WI38 (cell line): Measurements from ENCODE around the gene MRPL40.

Experiments used
- H3K4me3 ChIP-seq: 2 replicates; pipeline ENCODE4 v1.5.1; 2011; ENCODE audit warnings: low read depth, mild to moderate bottlenecking, control low read depth, low read length
- TF ChIP-seq, protein P1 (sequence below): IDR thresholded peaks from 2 replicates; pipeline ENCODE4 v1.5.1; 2012; ENCODE audit warnings: low read depth, mild to moderate bottlenecking, control low read depth, low read length

MRPL40 gene

DNA sequence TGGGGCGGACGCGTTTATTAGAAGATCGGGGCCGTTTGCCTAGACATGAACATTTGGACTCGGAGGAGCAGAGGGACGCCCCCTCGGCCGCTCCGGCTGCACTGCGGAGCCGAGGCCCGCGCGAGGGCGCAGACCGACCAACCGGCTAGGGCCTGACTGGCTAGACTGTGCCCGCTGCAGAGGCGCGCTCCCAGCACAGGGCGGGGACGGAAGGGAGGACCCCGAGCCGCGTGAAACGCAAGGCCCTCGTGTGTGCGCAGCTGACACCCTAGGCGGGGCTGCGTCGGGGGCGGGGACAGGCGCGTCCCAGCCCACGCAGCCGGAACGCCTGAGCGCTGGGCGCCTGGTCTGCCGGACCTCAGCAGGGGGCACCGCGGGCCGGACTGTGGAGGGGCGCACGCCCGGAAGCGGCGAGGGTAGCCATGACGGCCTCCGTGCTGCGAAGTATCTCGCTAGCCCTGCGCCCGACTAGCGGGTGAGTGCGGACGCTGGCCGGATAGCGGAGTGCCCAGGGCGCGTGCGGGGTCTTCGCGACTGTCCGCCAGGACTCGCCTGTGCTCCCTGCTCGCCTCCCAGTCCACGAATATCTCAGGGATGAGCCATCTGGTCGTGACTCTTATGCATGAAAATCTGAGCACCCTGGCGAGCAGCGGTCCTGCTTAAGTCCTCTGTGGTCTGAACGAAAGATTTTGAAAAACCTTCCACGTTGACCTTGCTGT lies at the start of gene MRPL40:
TSS of gene MRPL40 (plus strand) at position 413 of the 719 bp plus-strand sequence. CDS start at position 423, 10 bp downstream.
- peak within 1 kb of the TSS; percentile 72 for H3K4me3 ChIP-seq
- TF ChIP-seq, protein P1, sequence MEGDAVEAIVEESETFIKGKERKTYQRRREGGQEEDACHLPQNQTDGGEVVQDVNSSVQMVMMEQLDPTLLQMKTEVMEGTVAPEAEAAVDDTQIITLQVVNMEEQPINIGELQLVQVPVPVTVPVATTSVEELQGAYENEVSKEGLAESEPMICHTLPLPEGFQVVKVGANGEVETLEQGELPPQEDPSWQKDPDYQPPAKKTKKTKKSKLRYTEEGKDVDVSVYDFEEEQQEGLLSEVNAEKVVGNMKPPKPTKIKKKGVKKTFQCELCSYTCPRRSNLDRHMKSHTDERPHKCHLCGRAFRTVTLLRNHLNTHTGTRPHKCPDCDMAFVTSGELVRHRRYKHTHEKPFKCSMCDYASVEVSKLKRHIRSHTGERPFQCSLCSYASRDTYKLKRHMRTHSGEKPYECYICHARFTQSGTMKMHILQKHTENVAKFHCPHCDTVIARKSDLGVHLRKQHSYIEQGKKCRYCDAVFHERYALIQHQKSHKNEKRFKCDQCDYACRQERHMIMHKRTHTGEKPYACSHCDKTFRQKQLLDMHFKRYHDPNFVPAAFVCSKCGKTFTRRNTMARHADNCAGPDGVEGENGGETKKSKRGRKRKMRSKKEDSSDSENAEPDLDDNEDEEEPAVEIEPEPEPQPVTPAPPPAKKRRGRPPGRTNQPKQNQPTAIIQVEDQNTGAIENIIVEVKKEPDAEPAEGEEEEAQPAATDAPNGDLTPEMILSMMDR: no peak

DNA sequence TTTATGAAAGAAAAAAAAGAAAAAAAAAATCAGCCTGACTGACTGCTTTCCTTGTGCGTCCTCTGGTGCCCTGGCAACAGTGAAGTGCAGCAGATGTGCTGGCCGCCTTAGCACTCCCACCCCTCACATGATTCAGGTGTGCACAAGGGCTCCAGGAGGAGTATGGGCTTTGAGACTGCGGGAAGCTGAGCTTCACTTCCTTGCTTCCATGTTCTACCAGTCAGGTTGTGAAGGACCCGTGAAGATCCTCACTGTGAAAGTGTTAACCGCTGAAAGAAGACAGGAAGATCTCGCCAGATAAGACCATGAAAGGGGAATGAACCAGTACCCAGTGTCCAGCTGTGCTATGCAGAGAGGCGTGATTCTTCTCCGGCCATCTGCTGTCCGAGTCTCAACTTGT lies 49.1 kb upstream of the MRPL40 start:
- TF ChIP-seq, protein P1: no peak
- no peak overlapping the region for H3K4me3 ChIP-seq

DNA sequence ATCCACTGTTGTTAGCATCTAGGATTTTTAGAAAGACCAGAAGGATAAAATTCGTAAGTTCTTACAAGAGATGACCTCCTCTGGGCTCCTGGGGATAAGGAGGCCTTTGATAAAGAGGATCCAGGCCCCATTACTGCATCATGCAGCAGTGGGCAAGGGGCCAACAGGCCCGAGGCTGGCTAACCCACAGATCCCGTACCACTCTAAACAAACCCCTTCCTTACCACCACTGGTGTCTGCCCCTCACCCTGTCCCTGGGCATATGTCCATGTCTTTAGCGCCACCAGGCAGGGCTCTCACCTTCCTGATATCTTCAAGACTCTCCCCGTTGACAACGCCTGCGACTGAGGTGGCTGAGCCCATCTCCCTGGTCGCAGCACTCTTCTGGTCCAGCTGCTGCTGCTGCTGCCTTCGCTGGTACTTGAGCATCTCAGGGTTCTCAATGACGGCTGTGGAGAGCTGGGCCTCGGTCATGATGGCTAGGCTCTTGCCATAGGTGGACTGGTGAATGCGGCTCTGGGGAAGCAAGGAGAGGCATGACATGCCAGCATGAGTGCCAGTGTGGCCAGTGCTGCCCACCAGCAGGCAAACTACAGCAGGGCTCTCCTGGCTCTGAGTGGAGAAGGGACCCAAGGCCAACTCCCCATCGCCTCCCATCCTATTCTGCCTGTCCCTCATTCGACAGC lies 47.0 kb upstream of the MRPL40 start:
- H3K4me3 ChIP-seq: no peak overlapping the region
- TF ChIP-seq, protein P1: no peak

DNA sequence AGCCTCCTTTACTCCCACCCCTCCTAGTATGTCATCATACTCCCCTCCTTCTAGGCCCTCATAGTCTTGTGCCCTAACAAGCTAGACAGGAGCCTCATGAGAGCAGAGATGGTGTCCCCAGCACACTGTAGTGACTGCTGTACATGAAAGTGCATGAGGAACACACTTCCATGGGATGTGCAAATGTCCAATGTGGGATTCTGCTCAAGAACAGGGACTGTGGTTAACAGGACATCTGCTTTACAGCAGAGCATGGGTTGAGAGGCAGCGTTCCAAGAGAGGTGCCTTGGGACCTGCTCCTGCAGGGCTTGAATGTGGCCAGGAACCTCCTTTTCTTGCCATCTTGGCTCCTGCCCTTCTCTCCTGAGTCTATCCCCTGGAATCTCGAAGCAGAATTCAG lies 46.1 kb upstream of the MRPL40 start:
- TF ChIP-seq, protein P1: no peak
- H3K4me3 ChIP-seq: no peak overlapping the region

DNA sequence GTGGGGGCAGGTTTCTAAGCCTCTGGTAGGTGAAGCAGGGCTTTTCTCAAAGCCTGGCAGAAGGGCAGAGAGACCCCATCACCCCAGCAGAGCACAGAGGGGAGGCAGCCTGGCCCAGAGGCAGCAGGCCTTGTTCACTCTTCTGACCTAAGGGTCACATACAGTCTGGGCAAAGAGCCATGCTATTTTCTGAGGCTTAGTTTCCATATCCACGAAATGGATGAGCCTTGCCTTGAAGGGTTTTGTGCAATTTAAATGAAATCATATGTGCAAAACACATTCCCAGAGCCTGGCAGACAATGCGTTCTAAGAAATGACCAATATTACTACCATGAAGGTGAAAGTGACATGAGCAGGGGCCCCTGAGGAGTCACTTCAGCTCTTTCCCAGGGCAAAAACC lies 45.3 kb upstream of the MRPL40 start:
- TF ChIP-seq, protein P1: no peak
- H3K4me3 ChIP-seq: no peak overlapping the region

DNA sequence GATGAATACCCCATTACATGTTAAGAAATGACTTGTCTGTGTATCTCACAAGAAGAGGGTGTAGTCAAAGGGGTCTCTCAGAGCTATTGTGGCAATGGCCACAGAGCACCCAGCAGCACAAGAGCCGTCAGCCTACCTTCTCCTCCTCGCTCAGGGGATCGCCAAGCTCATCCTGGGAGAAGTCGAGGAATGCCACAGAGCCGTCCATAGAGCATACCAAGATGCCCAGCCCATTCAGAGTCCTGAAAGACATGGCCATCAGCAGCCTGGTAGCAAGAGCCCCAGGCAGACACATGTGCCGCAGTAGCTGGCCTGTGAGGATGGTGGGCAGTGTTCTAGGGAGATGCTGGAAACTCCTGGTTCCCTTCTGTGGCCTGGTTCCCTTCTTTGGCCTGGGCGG lies 44.8 kb upstream of the MRPL40 start:
- TF ChIP-seq, protein P1: no peak
- H3K4me3 ChIP-seq: no peak overlapping the region

DNA sequence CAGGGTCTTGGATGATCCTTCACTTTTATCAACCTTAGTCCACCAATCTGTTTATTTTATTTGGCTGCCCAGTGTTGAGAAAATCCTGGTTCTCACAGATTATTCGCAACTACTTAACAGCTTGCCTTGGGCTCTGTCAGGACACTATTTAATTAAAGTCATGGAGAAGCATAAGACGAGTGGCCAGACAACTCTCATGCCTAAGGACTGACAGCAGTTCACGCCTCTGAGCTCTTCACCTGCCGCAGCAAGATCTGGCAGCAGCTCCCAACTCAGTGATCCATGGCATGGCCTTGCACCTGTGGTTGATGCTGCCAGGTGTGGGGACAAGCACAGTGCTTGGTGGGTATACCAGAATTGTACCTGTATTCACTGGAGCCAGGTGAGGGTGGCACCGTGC lies 38.6 kb upstream of the MRPL40 start:
- TF ChIP-seq, protein P1: no peak

More for the DNA sequence above, 38.6 kb upstream of the MRPL40 start:
- no peak overlapping the region for H3K4me3 ChIP-seq
